Endothelial cell of umbilical vein (primary cell): ENCODE results near the gene LAMP1. TPM values are rescaled to one million over a fixed set of nuclear protein-coding genes. Genes with fewer than 3 reads are reported as not detected.
"Not testable (repeated sequence)": the region's sequence is repeated elsewhere in the genome, so short reads cannot be mapped to it uniquely, and the experiment has no call there.

Experiments
- BruUV-seq: library from RNA; stranded (reverse); fragments of 400-500 nt; replicated peaks from 2 replicates; lab custom pipeline; 2021; lab: Mats Ljungman, UMichigan
- CTCF ChIA-PET: fragments of 300-600, 350-600 bp; sonication (Branson Sonifier 250); formaldehyde crosslinking; loops from one replicate; lab custom pipeline; 2021; ENCODE audit warnings: antibody characterized with exemption, inconsistent platforms; lab: Charles Lee
- POLR2A ChIA-PET: fragments of 300-600, 350-600 bp; sonication (Branson Sonifier 250); formaldehyde crosslinking; loops from one replicate; lab custom pipeline; 2021; ENCODE audit warnings: antibody characterized with exemption, inconsistent platforms; lab: Charles Lee
- DNase-seq: peaks from one replicate; pipeline ENCODE4 v3.0.0-alpha.2; 2011; ENCODE audit warnings: low read depth, low spot score
- FAIRE-seq: peaks from 2 replicates; lab custom pipeline; 2011; peaks lifted over from hg19 to GRCh38; lab: Jason Lieb, UNC
- H2AFZ ChIP-seq: 2 replicates; pipeline ENCODE4 v1.6.0; 2012; ENCODE audit warnings: low read depth, low read length, control low read depth, inconsistent platforms
- H3K27ac ChIP-seq: 2 replicates; pipeline ENCODE4 v1.5.1; 2011; ENCODE audit warnings: low read depth, mild to moderate bottlenecking, control low read depth, low read length, moderate library complexity; ENCODE audit not compliant: insufficient read depth
- H3K27me3 ChIP-seq, 2 experiments: 2 replicates each; pipeline versions ENCODE4 v1.6.0 to v1.6.1; 2011; ENCODE audit warnings: low read length in 2 of 2, mixed read lengths in 1 of 2; ENCODE audit not compliant: control insufficient read depth in 2 of 2, insufficient read depth in 2 of 2
- H3K36me3 ChIP-seq, 2 experiments: 2 replicates in 1 of 2; 3 replicates in 1 of 2; pipeline ENCODE4 v1.5.1; 2011; ENCODE audit warnings: low read length in 2 of 2, mild to moderate bottlenecking in 1 of 2, moderate library complexity in 1 of 2; ENCODE audit not compliant: control insufficient read depth in 2 of 2, insufficient read depth in 2 of 2; ENCODE audit errors: extremely low read depth in 1 of 2
- H3K4me1 ChIP-seq: 3 replicates; pipeline ENCODE4 v1.5.1; 2011; ENCODE audit warnings: mild to moderate bottlenecking, low read length; ENCODE audit not compliant: control insufficient read depth, insufficient read depth; ENCODE audit errors: extremely low read depth
- H3K4me2 ChIP-seq: 2 replicates; pipeline ENCODE4 v1.6.1; 2011; ENCODE audit warnings: low read length, control low read depth, mixed read lengths; ENCODE audit not compliant: insufficient read depth
- H3K4me3 ChIP-seq, 3 experiments: fragments of 200-600 bp in 1 of 3; sonication (generic), shearing (Covaris generic) in 1 of 3; replicated peaks in 1 of 3; 2 replicates each; pipeline ENCODE4 v1.5.1; 2011 to 2016; ENCODE audit warnings: control low read depth in 3 of 3, low read length in 3 of 3, mild to moderate bottlenecking in 2 of 3, inconsistent platforms in 1 of 3, low read depth in 1 of 3, moderate library complexity in 1 of 3; ENCODE audit not compliant: insufficient read depth in 1 of 3
- H3K79me2 ChIP-seq: 2 replicates; pipeline ENCODE4 v1.6.0; 2012; ENCODE audit warnings: low read length, inconsistent platforms; ENCODE audit not compliant: control insufficient read depth, insufficient read depth
- H3K9ac ChIP-seq: replicated peaks from 2 replicates; pipeline ENCODE3; 2011; ENCODE audit warnings: low read length, control low read depth; ENCODE audit not compliant: insufficient read depth; ENCODE audit errors: extremely low read depth
- H3K9me1 ChIP-seq: replicated peaks from 3 replicates; pipeline ENCODE4 v1.6.0; 2011; ENCODE audit warnings: mild to moderate bottlenecking, low read length; ENCODE audit not compliant: control insufficient read depth, insufficient read depth; ENCODE audit errors: extremely low read depth
- H3K9me3 ChIP-seq: replicated peaks from 2 replicates; pipeline ENCODE4 v1.5.1; 2012; ENCODE audit warnings: low read length, inconsistent platforms; ENCODE audit not compliant: control insufficient read depth, insufficient read depth
- H4K20me1 ChIP-seq: replicated peaks from 2 replicates; pipeline ENCODE3; 2011; ENCODE audit warnings: mild to moderate bottlenecking, low read length; ENCODE audit not compliant: control insufficient read depth, insufficient read depth; ENCODE audit errors: extremely low read depth
- CTCF ChIP-seq, 2 donors: IDR thresholded peaks; 1 replicate in 1 of 2; 2 replicates in 1 of 2; pipeline ENCODE4 v1.5.1; 2011; ENCODE audit warnings: low read length in 2 of 2, mild to moderate bottlenecking in 2 of 2, moderate library complexity in 2 of 2, control low read depth in 1 of 2, inconsistent platforms in 1 of 2, low read depth in 1 of 2; ENCODE audit not compliant: insufficient read depth in 1 of 2; ENCODE audit errors: extremely low read depth in 1 of 2
- EZH2 ChIP-seq: IDR thresholded peaks from 2 replicates; pipeline ENCODE4 v1.6.1; 2012; ENCODE audit warnings: borderline replicate concordance, low read depth, mild to moderate bottlenecking, moderate library complexity, low read length, inconsistent platforms; ENCODE audit not compliant: severe bottlenecking
- FOS ChIP-seq: IDR thresholded peaks from 2 replicates; pipeline ENCODE4 v1.6.1; 2011; ENCODE audit warnings: mild to moderate bottlenecking, low read length, moderate library complexity, borderline replicate concordance; ENCODE audit not compliant: insufficient read depth
- GATA2 ChIP-seq: IDR thresholded peaks from 2 replicates; pipeline ENCODE4 v1.7.0; 2011; ENCODE audit warnings: low read depth, mild to moderate bottlenecking, moderate library complexity, mixed read lengths, low read length; ENCODE audit not compliant: insufficient read length, insufficient read depth
- JUN ChIP-seq: IDR thresholded peaks from 2 replicates; pipeline ENCODE4 v1.6.1; 2011; ENCODE audit warnings: borderline replicate concordance, low read depth; ENCODE audit not compliant: insufficient read length, insufficient read depth
- MYC ChIP-seq: IDR thresholded peaks from one replicate; pipeline ENCODE4 v1.6.1; 2011; ENCODE audit warnings: mild to moderate bottlenecking, low read depth, low read length
- POLR2A ChIP-seq: IDR thresholded peaks from 2 replicates; pipeline ENCODE4 v1.6.1; 2012; ENCODE audit warnings: low read depth, mild to moderate bottlenecking, control low read depth, low read length
- POLR2AphosphoS5 ChIP-seq: IDR thresholded peaks from 2 replicates; pipeline ENCODE4 v1.6.1; 2012; ENCODE audit warnings: low read depth, mild to moderate bottlenecking, control low read depth, low read length, moderate library complexity; ENCODE audit not compliant: insufficient read depth
- dilution Hi-C: fragments of 300-500 bp; cut with MboI; formaldehyde crosslinking; loops from one replicate; pipeline ENCODE4 v1.15.0; 2019; ENCODE audit warnings: low sequenced_read_pairs; ENCODE audit not compliant: extremely low pct_ligation_motif_present
- intact Hi-C: fragments of 100-400 bp; cut with micrococcal nuclease; formaldehyde crosslinking; loops from one replicate; pipeline ENCODE4 v1.10.0; 2022
- polyA plus RNA-seq, 4 experiments: library from polyadenylated mRNA; depleted of rRNA in 3 of 4; stranded (reverse) in 3 of 4; unstranded in 1 of 4; fragments of >200 nt; gene quantifications; 2 replicates each; pipeline versions ENCODE4 v1.2.1 to v1.2.3, GENCODE V29; 2011 to 2012; ENCODE audit warnings: missing spikeins in 1 of 4
- total RNA-seq: library from RNA; stranded (reverse); gene quantifications from 2 replicates; pipeline ENCODE4 v1.2.3, GENCODE V29; 2021
- TF ChIP-seq, protein P1 (sequence below): IDR thresholded peaks from 2 replicates; pipeline ENCODE4 v1.6.1; 2011; ENCODE audit not compliant: insufficient read depth, insufficient read length

LAMP1 gene
- total and polyA plus RNA-seq, 2 donors (not counting 3 experiments of a cell fraction or from before 2014, with no cell fraction given): 262 to 285 TPM

- no peak overlapping the region for H2AFZ ChIP-seq
- H3K27ac ChIP-seq: no peak overlapping the region
- no peak overlapping the region for H3K9ac ChIP-seq
- H3K36me3 ChIP-seq: no peaks in the 10 kb centered on the region
- no peak overlapping the region for H3K4me3 ChIP-seq
- TF ChIP-seq CTCF (IDR thresholded peaks at IDR 0.05; ENCODE audit: extremely low read depth in 1 of 2, insufficient read depth in 1 of 2, low read depth in 1 of 2, low read length in 2 of 2) (no peak), EZH2 (no peak), GATA2 (no peak), MYC (no peak), FOS (no peak), POLR2AphosphoS5 (no peak), JUN (no peak), POLR2A (no peak)
- TF ChIP-seq, protein P1, sequence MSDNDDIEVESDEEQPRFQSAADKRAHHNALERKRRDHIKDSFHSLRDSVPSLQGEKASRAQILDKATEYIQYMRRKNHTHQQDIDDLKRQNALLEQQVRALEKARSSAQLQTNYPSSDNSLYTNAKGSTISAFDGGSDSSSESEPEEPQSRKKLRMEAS: no peak
- no peaks in the 10 kb centered on the region for H4K20me1 ChIP-seq
- dilution Hi-C loops: no loop called here
- DNase-seq: no peak
- intact Hi-C loops: no loop called here
- peaks cover 3 to 4% of the 10 kb centered on the region in 2 experiments for H3K27me3 ChIP-seq
- BruUV-seq: no TSS peak
- no peaks in the 10 kb centered on the region for H3K4me1 ChIP-seq
- H3K9me3 ChIP-seq: no peaks in the 10 kb centered on the region
- H3K9me1 ChIP-seq: no peaks in the 10 kb centered on the region
- no peak overlapping the region for H3K4me2 ChIP-seq
- FAIRE-seq: no peak
- H3K79me2 ChIP-seq: no peaks in the 10 kb centered on the region
- POLR2A ChIA-PET: no interaction called here
- CTCF ChIA-PET: no interaction called here
Observed at GRCh38 chr13:113367771-113368170, 70.7 kb downstream of the LAMP1 start.

GRCh38 chr13:113368353-113368752 is 71.3 kb downstream of the LAMP1 start:
- CTCF ChIA-PET, FAIRE-seq, H3K79me2 ChIP-seq, H3K27ac ChIP-seq, H3K4me1 ChIP-seq, dilution Hi-C loops, H2AFZ ChIP-seq, DNase-seq, H3K36me3 ChIP-seq, H4K20me1 ChIP-seq, H3K9ac ChIP-seq, H3K9me3 ChIP-seq, H3K4me2 ChIP-seq, H3K4me3 ChIP-seq, H3K9me1 ChIP-seq, BruUV-seq, POLR2A ChIA-PET, H3K27me3 ChIP-seq, intact Hi-C loops: not testable (repeated sequence)
